GM12891 (cell line): ENCODE data around the gene FGFBP2.

Experiments
- PAX5 ChIP-seq: IDR thresholded peaks from 2 replicates; pipeline ENCODE4 v1.6.1; 2011; ENCODE audit warnings: low read length, moderate library complexity, mild to moderate bottlenecking; ENCODE audit not compliant: insufficient read depth, severe bottlenecking
- POLR2A ChIP-seq: IDR thresholded peaks from 2 replicates; pipeline ENCODE4 v1.6.1; 2011; ENCODE audit warnings: low read depth, low read length, control low read depth
- POLR2AphosphoS5 ChIP-seq: IDR thresholded peaks from 2 replicates; pipeline ENCODE4 v1.6.1; 2011; ENCODE audit warnings: low read depth, low read length, control low read depth
- POU2F2 ChIP-seq: IDR thresholded peaks from 2 replicates; pipeline ENCODE4 v1.6.1; 2011; ENCODE audit warnings: low read depth, mild to moderate bottlenecking, control low read depth, low read length, moderate library complexity
- TAF1 ChIP-seq: IDR thresholded peaks from 2 replicates; pipeline ENCODE4 v1.6.1; 2011; ENCODE audit warnings: low read depth, low read length, control low read depth

GRCh38 chr4:15992167-15992485 is 29.2 kb upstream of the FGFBP2 start:
- TF ChIP-seq POLR2AphosphoS5 (no peak), POLR2A (no peak), TAF1 (no peak), POU2F2 (no peak), PAX5 (no peak)
